Subcutaneous abdominal adipose tissue (tissue), 5 donors: ENCODE results near the gene IKBKE.

Source experiments
- H3K27ac ChIP-seq: one replicate; pipeline ENCODE4 v1.7.0; 2013; ENCODE audit warnings: low read depth, mild to moderate bottlenecking, inconsistent platforms, low read length, moderate library complexity
- H3K27me3 ChIP-seq, 5 donors: one replicate each; pipeline ENCODE4 v1.7.0; 2013; ENCODE audit warnings: low read length in 5 of 5, inconsistent platforms in 1 of 5; ENCODE audit not compliant: control insufficient read depth in 5 of 5, insufficient read depth in 4 of 5
- H3K36me3 ChIP-seq, 5 donors: one replicate each; pipeline ENCODE4 v1.7.0; 2013; ENCODE audit warnings: low read length in 5 of 5; ENCODE audit not compliant: control insufficient read depth in 5 of 5, insufficient read depth in 5 of 5
- H3K4me1 ChIP-seq, 5 donors: one replicate each; pipeline ENCODE4 v1.7.0; 2013; ENCODE audit warnings: low read length in 5 of 5, mild to moderate bottlenecking in 3 of 5, moderate library complexity in 1 of 5; ENCODE audit not compliant: control insufficient read depth in 5 of 5, insufficient read depth in 5 of 5
- H3K4me3 ChIP-seq, 5 donors: one replicate each; pipeline ENCODE4 v1.7.0; 2013; ENCODE audit warnings: low read length in 5 of 5, low read depth in 1 of 5
- H3K9ac ChIP-seq, 5 donors: one replicate each; pipeline ENCODE4 v1.7.0; 2013; ENCODE audit warnings: low read length in 5 of 5, mild to moderate bottlenecking in 4 of 5, moderate library complexity in 3 of 5
- H3K9me3 ChIP-seq, 5 donors: one replicate each; pipeline ENCODE4 v1.7.0; 2013; ENCODE audit warnings: low read length in 5 of 5; ENCODE audit not compliant: control insufficient read depth in 5 of 5
- donor health status: healthy.
- donor health status: healthy.
- donor health status: healthy.
- donor health status: healthy.
- donor health status: healthy.

The IKBKE gene

GRCh38 chr1:206544562-206545257, 74.4 kb downstream of the IKBKE start:
- H3K4me3 ChIP-seq, result no peak overlapping the region
- no peaks in the 10 kb centered on the region for H3K9me3 ChIP-seq
- H3K27me3 ChIP-seq, result no peaks in the 10 kb centered on the region
- no peak overlapping the region for H3K27ac ChIP-seq
- H3K36me3 ChIP-seq, result no peaks in the 10 kb centered on the region
- H3K4me1 ChIP-seq, result peaks cover 0 to 15% (median 4%) of the 10 kb centered on the region in 5 donors
- H3K9ac ChIP-seq, result peak overlapping the region in 1 of 5 donors; percentile 41

DNA sequence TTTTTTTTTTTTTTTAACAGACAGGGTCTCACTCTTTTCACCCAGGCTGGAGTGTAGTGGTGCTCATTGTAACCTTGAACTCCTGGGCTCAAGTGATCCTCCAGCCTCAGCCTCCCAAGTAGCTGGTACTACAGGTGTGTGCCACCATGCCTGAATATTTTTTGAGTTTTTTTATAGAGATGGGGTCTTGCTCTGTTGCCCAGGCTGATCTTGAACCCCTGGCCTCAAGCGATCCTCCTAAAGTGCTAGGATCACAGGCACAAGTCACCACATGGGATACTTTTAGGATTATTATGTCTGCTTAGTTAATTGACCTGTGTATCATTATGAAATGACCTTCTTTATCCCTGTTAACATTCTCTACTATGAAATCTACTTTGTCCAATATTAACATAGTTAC, 75.1 kb downstream of the IKBKE start:
- Histone ChIP-seq H3K9me3 (no peaks in the 10 kb centered on the region), H3K4me1 (peaks cover 0 to 9% (median 0%) of the 10 kb centered on the region in 5 donors), H3K9ac (no peak overlapping the region), H3K27ac (no peak overlapping the region), H3K36me3 (no peaks in the 10 kb centered on the region), H3K4me3 (no peak overlapping the region), H3K27me3 (no peaks in the 10 kb centered on the region)
